AG20443 (cell line): ENCODE measurements around the gene TUBGCP2.

Experiments used
- DNase-seq: peaks from one replicate; pipeline ENCODE4 v3.0.0; 2012; ENCODE audit warnings: low spot score, mixed read lengths

The TUBGCP2 gene

DNA sequence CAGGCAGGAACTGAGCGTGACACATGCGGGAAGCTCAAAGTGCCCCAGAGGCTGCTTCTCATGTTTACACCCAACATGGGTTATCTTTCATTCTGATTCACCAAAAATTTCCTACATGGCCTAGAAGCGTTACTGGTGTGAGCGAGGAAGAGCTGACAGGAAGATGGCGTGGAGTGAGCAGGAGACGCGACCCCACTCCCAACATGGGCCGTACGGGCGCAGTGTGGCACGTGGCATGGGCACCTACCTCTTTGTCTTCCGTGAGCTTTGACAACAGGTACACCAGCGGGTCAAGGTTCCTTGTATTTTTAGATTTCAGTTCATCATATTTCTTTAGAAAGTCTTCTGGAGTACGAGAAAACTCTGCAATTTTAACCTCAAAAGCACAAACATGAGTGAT lies 8.9 kb downstream of the TUBGCP2 start:
- no peak for DNase-seq

DNA sequence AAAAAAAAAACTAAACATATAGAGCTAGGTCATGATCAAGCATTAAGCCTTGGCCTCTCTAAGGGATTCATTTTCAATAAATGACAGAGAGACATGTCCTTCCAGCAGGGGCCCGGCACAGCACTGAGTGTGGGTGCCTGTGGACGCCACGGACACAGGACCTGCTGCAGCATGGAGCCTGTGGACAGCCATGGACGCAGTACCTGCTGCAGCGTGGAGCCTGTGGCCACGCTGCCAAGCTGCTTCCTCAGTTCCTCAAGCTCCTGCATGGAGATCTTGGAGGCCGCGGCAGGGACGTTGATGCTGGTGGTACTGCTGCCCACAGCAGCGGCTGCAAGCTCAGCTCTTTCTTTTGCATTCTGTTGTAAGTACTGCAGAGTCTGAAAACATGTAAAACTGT lies 9.4 kb downstream of the TUBGCP2 start:
- DNase-seq = no peak

DNA sequence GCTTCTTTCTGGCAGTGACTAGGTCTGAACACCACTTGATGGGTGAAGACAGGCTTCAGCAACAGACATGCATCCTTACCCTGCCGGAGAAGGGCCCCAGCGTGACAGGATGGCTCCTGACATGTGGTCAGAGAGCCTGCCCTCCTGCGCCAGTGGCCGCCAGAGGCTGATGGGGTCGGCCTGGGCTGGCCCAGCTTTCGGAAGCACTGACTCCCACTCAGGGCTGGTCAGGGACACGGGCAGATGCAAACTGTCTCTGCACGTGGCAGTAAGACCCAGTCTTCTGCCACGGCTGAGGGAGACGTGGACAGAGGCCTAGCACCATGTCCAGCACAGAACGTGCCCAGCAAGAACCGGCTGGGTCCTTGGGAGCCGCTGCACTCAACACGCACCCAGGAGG lies 10.2 kb downstream of the TUBGCP2 start:
- no peak for DNase-seq

DNA sequence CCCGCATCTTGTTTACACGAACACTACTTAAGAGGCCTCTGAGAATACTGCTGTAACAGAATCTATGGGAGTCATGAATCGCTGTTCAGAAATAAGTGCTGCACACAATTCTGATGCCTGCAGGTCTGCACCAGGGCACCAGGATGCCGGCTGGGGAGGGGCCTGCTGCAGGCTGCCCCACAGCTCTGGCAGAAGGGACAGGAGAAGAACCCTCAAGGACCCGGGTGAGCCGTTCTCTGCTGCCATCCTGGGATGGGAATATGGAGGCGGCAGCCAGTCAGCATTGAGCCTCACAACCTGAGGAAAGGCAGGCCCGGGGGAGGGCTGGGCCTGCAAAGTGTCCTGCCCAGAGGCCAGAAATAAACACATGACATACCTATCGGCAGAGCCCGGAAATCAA lies 11.2 kb downstream of the TUBGCP2 start:
- no peak for DNase-seq

DNA sequence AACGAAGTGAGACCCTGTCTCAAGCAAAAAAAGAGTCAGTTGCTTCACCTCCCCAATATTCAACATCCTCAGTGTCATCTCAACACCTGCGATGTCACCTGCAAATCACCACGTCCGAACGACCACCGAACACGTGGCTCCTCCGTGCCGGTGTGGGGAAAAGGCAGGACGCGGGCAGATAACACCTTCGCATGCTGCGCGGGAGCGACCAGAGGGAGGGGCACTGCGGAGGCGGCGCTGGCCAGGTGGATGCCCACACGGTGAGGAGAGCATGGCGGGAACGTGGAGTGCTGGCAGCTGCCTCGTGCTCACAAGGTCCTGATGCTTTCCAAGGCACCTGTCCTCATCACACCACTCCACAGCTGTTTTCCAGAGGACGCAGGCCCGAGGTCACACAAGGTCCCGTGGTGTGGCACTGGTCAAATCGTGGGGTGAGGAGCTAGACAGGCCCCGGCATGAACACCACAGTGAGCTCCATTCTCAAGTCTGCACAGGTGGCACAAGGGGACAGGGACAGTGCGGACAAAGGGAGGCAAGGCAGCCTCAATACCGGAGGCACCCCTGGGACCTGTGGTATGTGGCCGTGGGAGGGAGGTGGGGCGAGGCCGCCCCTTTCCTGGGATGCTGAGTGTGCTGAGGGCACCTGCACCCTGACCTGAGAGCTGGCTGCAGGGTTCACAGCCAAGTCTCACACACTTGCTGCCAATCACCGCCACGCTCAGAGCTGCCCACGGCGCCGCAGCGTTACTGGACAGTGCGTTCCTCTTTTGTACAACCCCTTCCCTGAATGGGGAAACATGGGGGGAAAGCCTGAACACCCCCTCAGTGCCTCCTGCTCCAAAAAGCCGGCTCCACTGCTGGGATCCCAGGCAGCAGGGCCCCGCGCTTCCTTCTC lies 13.0 kb downstream of the TUBGCP2 start:
- no peak for DNase-seq

DNA sequence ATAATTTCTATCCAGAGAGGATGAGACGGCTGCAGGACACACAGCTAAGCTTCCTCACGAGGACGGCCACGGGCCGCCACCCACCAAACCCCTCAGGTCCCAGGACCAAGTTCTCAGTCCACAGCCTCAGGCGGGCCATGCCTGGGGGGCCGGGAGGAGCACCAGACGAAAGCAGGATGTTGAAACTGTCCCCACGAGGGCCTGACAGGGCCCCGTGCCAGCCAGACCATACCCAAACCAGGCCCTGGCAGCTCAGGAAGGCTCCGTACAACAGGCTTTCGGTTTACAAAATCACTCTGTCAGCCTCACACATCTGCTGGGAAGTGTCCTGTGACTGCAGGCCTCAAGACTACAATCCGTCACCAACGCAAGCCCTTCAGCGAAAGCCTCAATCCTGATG lies 14.5 kb downstream of the TUBGCP2 start:
- no peak for DNase-seq

DNA sequence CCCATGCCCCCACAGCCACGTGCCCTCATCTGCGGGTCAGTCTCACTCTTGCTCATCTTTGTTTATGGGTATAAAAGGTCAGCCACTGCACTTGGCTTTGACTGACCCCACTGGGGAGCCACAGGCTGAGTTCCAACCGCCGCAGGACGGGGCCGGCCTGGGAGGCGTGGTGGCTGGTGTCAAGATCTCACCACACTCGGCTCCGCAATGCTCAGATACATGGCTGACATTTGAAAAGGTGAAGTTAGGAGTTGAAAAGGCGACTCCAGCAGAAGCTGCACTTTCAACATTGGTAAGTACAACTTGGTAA lies 14.9 kb downstream of the TUBGCP2 start:
- no peak for DNase-seq

DNA sequence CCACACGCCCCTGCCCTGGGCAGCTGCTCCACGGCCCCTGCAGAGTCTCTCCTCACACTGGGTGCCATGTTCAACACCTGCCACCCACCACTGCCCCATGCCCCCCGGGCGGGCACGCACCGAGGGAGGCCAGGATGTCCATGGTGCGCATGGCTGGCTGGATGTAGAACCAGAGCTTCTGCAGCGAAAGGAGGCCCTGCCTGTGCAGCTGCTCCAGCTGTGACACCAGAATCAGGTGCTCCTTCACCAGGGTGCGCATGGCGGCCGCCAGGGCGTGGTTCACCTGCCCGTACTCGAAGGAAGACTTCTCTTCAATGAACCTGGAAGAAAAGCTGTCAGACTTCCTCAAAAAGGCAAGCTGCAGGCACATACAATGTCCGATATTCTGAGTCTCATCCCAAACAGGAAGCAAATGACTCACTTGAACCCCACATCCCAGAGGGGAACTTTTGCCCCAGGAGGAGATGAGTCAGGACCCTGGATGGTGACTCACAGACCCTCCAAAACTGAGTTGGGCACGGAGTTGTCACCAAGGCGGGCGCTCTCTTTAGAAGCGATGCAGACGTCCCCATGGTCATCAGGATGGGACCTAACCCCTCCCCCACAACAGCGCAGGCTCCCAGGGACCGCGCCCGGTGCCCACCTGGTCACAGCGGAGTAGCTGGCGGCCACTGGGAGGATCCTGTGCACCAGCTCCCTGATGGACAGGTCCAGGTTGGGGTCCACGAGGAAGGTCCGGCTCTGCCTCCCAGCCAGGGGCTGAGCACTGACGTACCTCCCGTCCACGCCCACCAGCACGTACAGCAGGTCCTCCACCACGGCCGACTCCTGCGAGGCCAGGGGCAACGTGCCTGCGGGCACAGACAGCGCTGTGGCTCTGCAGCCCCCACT lies 15.5 kb downstream of the TUBGCP2 start:
- peak; percentile 84 for DNase-seq

DNA sequence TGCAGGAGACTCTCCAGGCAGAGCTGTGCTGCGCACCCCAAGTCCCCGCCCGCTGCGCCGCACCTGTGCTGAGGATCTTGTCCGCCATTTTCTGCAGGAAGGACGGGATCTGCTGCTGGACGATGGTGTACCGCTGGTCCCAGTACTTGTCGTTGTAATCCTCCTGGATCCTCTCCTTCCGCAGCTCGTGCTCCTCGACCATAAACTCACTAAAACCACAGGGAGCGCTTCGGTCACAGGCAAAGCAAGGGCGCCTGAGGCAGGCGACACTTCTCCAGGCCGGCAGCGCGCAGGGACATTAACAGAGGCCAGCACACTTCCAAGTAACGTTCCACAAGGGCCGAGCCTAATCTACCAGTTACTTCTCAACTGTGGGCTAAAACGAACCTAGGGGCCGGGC lies 18.9 kb downstream of the TUBGCP2 start:
- no peak for DNase-seq

DNA sequence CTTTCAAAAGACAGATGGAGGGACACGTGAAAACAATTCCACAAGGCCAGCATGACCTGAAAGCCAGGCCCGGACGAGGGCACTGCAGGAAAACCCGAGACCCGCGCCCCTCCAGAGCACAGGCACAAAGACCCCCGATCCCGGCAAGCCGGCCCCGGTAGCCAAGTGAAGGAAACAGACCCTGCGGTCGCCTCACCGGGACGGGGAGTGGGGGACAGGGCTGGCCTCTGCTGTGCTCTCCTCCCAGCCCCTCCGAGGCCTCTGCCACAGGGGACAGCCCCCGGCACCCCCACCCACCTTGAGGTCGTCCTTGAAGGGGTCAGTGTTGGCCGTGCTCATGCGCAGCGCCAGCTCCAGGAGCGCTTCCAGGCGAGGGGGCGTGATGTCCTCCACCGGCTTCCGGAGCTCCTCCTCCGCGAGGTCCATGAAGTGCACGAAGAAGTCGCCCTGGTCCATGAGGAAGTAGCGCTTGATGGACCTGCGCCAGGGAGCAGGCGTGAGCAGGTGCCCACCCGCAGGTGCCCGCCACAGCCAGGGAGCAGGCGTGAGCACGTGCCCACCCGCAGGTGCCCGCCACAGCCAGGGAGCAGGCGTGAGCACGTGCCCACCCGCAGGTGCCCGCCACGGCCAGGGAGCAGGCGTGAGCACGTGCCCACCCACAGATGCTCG lies 20.7 kb downstream of the TUBGCP2 start:
- DNase-seq = no peak

DNA sequence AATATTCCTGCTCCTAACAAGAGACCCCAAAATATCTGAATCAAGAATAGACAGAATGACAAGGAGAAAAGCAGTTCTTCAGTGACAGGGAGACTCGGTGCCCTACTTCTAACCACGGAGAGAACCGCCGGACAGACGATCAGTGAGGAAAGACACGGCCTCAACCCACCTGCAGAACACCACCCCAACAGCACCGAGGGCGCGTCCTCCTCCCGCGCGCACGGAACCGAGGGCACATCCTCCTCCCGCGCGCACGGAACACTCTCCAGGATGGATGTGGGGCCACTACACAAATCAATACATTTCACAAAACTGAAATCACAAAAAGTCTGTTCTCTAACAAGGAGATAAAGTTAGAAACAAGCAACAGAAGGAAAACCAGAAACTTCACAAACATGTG lies 22.3 kb downstream of the TUBGCP2 start:
- no peak for DNase-seq

DNA sequence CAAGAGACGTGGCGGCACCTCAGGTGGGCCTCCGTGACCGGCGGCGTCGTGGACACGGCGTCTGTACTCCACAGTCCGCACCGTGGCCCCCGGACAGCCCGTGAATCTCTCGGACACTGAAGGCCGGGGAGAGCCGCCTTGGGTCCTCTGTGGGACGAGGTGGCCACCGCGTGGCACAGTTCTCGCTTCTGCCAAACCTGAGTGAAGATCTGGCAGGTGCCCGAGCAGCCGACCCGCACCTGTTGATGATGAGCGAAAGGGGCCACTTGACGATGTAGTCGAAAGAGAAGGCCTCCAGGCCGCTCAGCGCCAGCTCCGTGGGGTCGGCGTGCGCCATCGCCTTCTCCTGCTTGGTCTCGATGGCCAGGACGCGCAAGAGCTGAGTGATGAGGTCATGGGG lies 23.5 kb downstream of the TUBGCP2 start:
- DNase-seq = no peak

DNA sequence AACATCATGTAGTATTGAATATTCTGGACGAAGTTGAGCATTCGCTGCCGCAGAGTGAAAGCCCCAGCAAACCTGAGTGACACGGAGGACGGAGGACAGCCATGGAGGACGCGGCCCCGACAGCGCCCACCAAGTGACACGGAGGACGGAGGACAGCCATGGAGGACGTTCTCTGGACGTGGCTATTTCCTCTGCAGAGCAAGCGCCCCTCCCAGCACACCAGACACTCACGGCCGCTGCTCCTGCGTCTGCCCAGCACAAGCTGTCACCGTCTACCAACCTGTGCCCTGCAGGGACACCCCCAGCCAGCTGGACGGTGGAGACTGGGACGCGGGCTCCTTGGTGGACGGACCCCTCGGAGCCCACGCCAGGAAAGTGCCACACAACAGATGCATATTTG lies 24.7 kb downstream of the TUBGCP2 start:
- no peak for DNase-seq

DNA sequence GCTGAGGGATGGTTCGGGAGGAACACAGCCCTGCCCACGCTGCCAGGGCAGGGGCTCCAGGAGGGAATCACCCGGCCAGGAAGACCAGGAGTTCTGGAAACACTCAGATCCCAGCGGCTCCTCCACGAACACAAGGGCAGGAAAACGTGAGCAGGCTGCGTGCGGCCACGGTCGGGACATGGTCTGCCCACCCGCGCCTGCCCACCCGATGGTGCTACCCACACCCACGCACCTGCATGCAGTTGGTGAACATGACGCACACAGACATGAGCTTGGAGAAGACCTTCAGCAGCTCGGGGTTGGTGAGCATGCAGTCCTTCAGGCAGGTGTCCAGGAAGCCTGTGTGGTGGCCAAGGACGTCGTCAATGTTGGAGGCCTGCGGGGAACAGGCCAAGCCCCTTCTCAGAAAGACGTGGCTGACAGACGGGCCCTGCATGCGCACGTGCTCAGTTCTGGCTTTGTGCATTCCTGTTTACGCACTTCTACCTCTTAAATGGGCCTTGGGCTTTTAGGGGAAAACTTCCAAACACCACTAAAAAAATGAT lies 25.8 kb downstream of the TUBGCP2 start:
- no peak for DNase-seq

DNA sequence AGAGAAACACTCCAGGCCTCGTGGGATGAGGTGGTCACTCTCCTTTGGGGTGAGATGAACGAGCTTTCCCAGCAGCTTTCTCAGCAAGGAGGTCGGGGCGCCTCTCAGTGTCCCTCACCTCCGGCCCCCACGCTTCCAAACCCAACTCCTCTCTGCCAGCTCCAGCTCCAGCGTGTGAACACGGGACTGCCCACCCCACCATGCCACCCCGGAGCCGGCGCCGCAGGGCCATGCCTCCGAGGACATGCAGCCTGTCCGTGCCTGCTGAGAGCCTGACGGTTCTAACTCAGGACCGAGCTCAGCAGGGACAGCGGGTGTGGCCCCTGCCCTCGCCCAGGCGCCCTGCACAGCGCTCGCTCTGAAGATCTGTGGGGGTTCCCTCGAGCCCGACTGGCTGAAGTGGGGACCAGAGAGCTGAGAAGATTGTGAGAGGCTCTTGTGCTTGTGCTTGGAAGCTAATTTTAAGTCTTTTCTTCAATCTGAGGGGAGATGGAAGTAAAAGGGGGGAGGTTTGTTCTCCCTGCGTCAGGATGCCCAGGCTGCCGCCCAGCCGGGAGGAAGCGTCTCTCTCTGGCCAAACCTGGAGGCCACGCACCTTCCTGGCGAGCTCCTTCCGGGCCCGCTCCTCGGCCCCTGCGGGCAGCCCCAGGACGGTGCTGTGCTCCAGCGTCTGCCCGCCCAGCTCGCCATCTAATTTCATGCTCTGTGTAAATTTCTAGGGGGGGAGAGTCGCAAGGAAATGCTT lies 26.9 kb downstream of the TUBGCP2 start:
- no peak for DNase-seq

DNA sequence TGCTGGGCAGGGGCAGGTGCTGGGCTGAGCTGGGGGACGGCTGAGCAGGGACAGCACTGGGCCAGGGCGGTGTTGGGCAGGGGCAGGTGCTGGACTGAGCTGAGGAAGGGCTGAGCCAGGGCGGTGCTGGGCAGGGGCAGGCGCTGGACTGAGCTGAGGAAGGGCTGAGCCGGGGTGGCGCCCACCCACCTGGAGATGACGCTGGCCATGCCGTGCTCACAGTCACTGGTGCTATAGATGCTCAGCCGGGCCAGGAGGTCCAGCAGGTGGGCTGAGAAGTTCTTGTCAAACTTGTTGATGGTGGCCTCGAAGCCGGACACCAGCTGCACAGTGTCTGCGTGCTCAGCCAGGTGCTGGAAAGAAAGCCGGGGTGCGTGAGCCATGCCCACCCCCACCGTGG lies 27.6 kb downstream of the TUBGCP2 start:
- DNase-seq = no peak

DNA sequence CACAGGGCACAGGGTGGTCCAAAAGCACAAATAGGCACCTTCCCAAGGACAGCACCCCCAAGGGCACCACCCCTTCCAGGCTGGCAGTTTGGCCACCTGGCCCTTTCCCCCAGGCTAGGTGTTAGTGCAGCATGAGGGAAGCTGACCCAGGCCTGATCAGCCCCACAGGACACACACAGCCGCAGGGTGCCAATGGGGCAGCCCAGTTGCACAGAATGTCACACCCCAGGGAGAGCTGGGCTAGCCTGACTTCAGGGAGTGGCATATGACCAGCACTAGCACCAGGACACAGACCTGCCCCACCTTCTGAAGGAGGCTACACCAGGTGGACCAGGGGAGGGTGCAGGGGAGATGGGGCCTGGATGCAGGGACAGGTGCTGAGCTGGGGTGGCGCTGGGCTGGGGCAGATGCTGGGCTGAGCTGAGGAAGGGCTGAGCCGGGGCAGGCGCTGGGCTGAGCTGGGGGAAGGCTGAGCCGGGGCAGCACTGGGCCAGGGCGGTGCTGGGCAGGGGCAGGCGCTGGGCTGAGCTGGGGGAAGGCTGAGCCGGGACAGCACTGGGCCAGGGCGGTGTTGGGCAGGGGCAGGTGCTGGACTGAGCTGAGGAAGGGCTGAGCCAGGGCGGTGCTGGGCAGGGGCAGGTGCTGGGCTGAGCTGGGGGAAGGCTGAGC lies 28.1 kb downstream of the TUBGCP2 start:
- DNase-seq = no peak

DNA sequence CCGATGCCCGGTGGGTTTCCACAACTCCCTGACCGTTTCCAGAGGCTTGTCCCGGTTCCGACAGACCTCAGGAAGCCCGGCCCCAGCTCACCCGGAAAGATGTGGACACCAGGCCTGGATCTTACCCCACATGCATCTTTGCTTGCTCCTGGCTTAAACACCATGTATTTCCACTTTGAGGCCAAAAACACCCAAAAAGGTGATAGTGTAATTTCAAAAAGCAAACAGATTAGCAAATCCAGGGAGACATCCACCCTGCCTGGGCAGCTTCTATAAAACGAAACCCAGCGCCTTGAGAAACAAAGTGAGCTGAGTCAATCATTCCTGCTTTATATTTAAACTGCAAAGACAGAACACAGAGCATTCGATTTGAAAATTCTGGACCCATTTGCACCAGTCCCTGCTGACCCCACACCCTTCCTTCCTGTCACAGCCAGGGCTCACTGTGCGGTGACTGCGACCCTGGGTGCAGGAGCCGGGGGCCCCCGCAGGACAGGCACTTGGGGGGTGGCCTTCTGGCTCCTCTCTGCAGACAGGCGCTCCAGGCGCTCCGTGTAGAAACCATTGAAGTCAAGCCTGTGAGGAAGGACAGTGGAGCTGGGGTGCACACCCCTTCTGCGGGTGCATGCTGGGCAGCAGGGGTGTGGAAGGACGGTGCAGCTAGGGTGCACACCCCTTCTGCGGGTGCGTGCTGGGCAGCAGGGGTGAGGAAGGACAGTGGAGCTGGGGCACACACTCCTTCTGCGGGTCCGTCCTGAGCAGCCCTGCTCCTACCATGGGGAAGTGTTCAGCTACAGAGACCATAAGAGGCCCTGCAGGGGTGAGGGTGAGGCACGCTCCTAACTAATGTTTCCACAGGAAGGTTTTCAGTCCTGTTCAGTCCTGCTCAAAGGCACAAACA lies 29.1 kb downstream of the TUBGCP2 start:
- DNase-seq = no peak

DNA sequence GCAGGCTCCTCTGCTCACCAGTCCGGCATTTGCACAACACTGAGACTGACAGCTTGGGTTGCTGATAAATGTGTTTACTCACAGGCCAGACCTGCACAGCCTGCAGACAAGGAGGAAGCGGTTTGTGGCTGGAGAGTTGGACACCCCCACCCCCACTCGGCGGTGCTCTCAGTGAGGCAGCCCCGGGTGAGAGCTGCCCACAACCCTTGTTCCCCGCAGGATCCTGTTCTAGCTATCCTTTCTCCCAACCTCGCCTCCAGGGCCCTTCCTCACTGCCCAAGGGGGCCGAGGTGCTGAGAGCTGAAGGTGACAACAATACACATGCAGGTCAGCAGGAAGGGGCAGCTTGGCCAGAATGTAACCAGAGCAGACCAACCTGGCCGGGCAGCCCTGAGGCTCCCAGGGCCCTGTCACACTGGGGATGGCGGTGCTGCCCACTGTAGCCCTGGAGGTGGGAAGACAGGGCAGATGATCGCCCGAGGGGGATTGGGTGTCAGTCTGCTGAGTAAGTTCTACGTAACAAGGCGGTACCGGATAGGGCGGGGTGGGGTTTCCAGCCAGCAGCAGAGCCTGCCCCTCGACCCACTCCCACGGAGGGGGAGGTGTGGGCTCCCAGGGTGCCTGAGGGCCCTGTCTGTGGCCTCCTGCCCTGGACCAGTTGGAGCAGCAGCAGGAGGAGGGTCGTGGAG lies 30.0 kb downstream of the TUBGCP2 start:
- DNase-seq = no peak
